MM.1S (cell line): ENCODE data around the gene DOCK4.

Experiments used
- CTCF ChIP-seq: fragments of 300-600 bp; sonication (generic); IDR thresholded peaks from 2 replicates; pipeline ENCODE4 v1.5.1; 2016; ENCODE audit warnings: antibody characterized with exemption, low read length, mixed read lengths
- EZH2 ChIP-seq: fragments of 300-600 bp; sonication (generic); optimal IDR thresholded peaks from 2 replicates; pipeline ENCODE3; 2017; ENCODE audit warnings: low read depth, mild to moderate bottlenecking, antibody characterized with exemption, low read length, mixed read lengths
- EZH2phosphoT487 ChIP-seq: fragments of 300-600 bp; sonication (generic); IDR thresholded peaks from 2 replicates; pipeline ENCODE4 v1.6.1; 2018; ENCODE audit warnings: antibody characterized with exemption, low read length

- TF ChIP-seq EZH2 (no peak), CTCF (no peak), EZH2phosphoT487 (no peak)
Measured at GRCh38 chr7:111758332-111758731, 447.9 kb downstream of the DOCK4 start.
